DMS79 treated with DMSO at 0.1 percent for 48 hours (cell line): ENCODE results near the gene ACBD4.

Experiments
- DNase-seq: peaks from one replicate; lab custom pipeline; 2025; lab: John Stamatoyannopoulos, UW

ACBD4 gene

GRCh38 chr17:45155483-45155882 is 20.0 kb downstream of the ACBD4 start:
- DNase-seq: peak; percentile 6

GRCh38 chr17:45156242-45156641 is 20.8 kb downstream of the ACBD4 start:
- DNase-seq: peak; percentile 25

GRCh38 chr17:45160447-45161287 is 25.2 kb downstream of the ACBD4 start:
- peak; percentile 72 for DNase-seq

- DNase-seq: peak; percentile 99
Measured at GRCh38 chr17:45161288-45162024, 26.0 kb downstream of the ACBD4 start, which contains the start of gene HEXIM2. Gene HEXIM2, plus strand, starts transcription at chr17:45161875. Its CDS starts 919 bp downstream, at chr17:45162794.

- DNase-seq: no peak
Measured at GRCh38 chr17:45162025-45162687, 26.7 kb downstream of the ACBD4 start.

- no peak for DNase-seq
Measured at GRCh38 chr17:45164734-45165269, 29.3 kb downstream of the ACBD4 start.

- no peak for DNase-seq
Measured at GRCh38 chr17:45168991-45169752, 33.7 kb downstream of the ACBD4 start.

GRCh38 chr17:45170280-45170930 is 34.9 kb downstream of the ACBD4 start:
- no peak for DNase-seq

- DNase-seq: no peak
Measured at GRCh38 chr17:45170931-45171337, 35.4 kb downstream of the ACBD4 start.

- DNase-seq: no peak
Measured at GRCh38 chr17:45171338-45172231, 36.1 kb downstream of the ACBD4 start.

- no peak for DNase-seq
Measured at GRCh38 chr17:45172232-45172540, 36.7 kb downstream of the ACBD4 start.

GRCh38 chr17:45172541-45173286 is 37.2 kb downstream of the ACBD4 start:
- DNase-seq: no peak

- DNase-seq: no peak
Measured at GRCh38 chr17:45175759-45176115, 40.2 kb downstream of the ACBD4 start.

- DNase-seq: no peak
Measured at GRCh38 chr17:45177563-45177962, 42.1 kb downstream of the ACBD4 start.

- DNase-seq: no peak
Measured at GRCh38 chr17:45184144-45184543, 48.7 kb downstream of the ACBD4 start.

- no peak for DNase-seq
Measured at GRCh38 chr17:45186801-45187354, 51.4 kb downstream of the ACBD4 start.

- DNase-seq: no peak
Measured at GRCh38 chr17:45189009-45189408, 53.5 kb downstream of the ACBD4 start.

- DNase-seq: peak; percentile 71
Measured at GRCh38 chr17:45190503-45191255, 55.2 kb downstream of the ACBD4 start.
